H9 (cell line): ENCODE data around the gene MUS81. TPM values are rescaled to one million over a fixed set of nuclear protein-coding genes. Genes with fewer than 3 reads are reported as not detected.

ENCODE experiments used
- DNase-seq: peaks from one replicate; pipeline ENCODE4 v3.0.0-alpha.2; 2017
- H2AFZ ChIP-seq: one replicate; pipeline ENCODE4 v1.6.1; 2013; ENCODE audit warnings: mild to moderate bottlenecking, low read length, control low read depth, moderate library complexity
- H2AK5ac ChIP-seq: 2 replicates; pipeline ENCODE4 v1.6.1; 2013; ENCODE audit warnings: low read length, control low read depth, mixed read lengths; ENCODE audit not compliant: insufficient read length
- H2BK120ac ChIP-seq: one replicate; pipeline ENCODE4 v1.6.1; 2013; ENCODE audit warnings: low read depth, mild to moderate bottlenecking, low read length, control low read depth, inconsistent platforms; ENCODE audit not compliant: poor library complexity, severe bottlenecking
- H2BK12ac ChIP-seq: 2 replicates; pipeline ENCODE4 v1.6.1; 2013; ENCODE audit warnings: low read length, control low read depth, mixed read lengths, low read depth; ENCODE audit not compliant: insufficient read length
- H2BK15ac ChIP-seq: 2 replicates; pipeline ENCODE4 v1.6.1; 2013; ENCODE audit warnings: low read depth, low read length, control low read depth
- H2BK20ac ChIP-seq: one replicate; pipeline ENCODE4 v1.6.1; 2013; ENCODE audit warnings: low read depth, mild to moderate bottlenecking, low read length, control low read depth, inconsistent platforms; ENCODE audit not compliant: poor library complexity, severe bottlenecking
- H2BK5ac ChIP-seq: 2 replicates; pipeline ENCODE4 v1.6.1; 2013; ENCODE audit warnings: low read length, control low read depth, mixed read lengths; ENCODE audit not compliant: insufficient read length
- H3K14ac ChIP-seq: 2 replicates; pipeline ENCODE4 v1.6.1; 2013; ENCODE audit warnings: low read length, control low read depth; ENCODE audit not compliant: insufficient read depth
- H3K18ac ChIP-seq: 2 replicates; pipeline ENCODE4 v1.6.1; 2013; ENCODE audit warnings: low read depth, mild to moderate bottlenecking, mixed read lengths, low read length, control low read depth; ENCODE audit not compliant: insufficient read length
- H3K23ac ChIP-seq: 2 replicates; pipeline ENCODE4 v1.6.1; 2013; ENCODE audit warnings: low read length, control low read depth, mixed read lengths, low read depth; ENCODE audit not compliant: insufficient read length
- H3K23me2 ChIP-seq: 2 replicates; pipeline ENCODE4 v1.6.1; 2013; ENCODE audit warnings: low read depth, mild to moderate bottlenecking, mixed read lengths, low read length, control low read depth; ENCODE audit not compliant: insufficient read length, poor library complexity, severe bottlenecking
- H3K27ac ChIP-seq: 2 replicates; pipeline ENCODE4 v1.5.1; 2013; ENCODE audit warnings: low read length, control low read depth, mixed read lengths, low read depth; ENCODE audit not compliant: insufficient read length
- H3K27me3 ChIP-seq: 2 replicates; pipeline ENCODE4 v1.6.1; 2013; ENCODE audit warnings: low read length, control low read depth, inconsistent platforms; ENCODE audit not compliant: insufficient read depth
- H3K4ac ChIP-seq: 2 replicates; pipeline ENCODE4 v1.6.1; 2013; ENCODE audit warnings: low read depth, mild to moderate bottlenecking, control low read depth, inconsistent platforms, low read length, moderate library complexity
- H3K4me1 ChIP-seq: 2 replicates; pipeline ENCODE4 v1.6.1; 2013; ENCODE audit warnings: low read length, control low read depth, inconsistent platforms; ENCODE audit not compliant: insufficient read depth
- H3K4me2 ChIP-seq: 2 replicates; pipeline ENCODE4 v1.6.1; 2013; ENCODE audit warnings: low read length, control low read depth, mixed read lengths; ENCODE audit not compliant: insufficient read length, insufficient read depth
- H3K56ac ChIP-seq: 2 replicates; pipeline ENCODE4 v1.6.1; 2013; ENCODE audit warnings: low read depth, mild to moderate bottlenecking, mixed read lengths, low read length, control low read depth; ENCODE audit not compliant: insufficient read length
- H3K79me1 ChIP-seq: 2 replicates; pipeline ENCODE4 v1.6.1; 2013; ENCODE audit warnings: low read depth, mild to moderate bottlenecking, moderate library complexity, low read length, control low read depth, inconsistent platforms; ENCODE audit not compliant: insufficient read depth, poor library complexity, severe bottlenecking
- H3K79me2 ChIP-seq: 2 replicates; pipeline ENCODE4 v1.6.1; 2013; ENCODE audit warnings: low read length, control low read depth, inconsistent platforms; ENCODE audit not compliant: insufficient read depth
- H3K9ac ChIP-seq: 2 replicates; pipeline ENCODE4 v1.6.1; 2013; ENCODE audit warnings: low read length, control low read depth, mixed read lengths; ENCODE audit not compliant: insufficient read length; ENCODE audit errors: extremely low read depth
- H3K9me3 ChIP-seq: one replicate; pipeline ENCODE4 v1.6.1; 2013; ENCODE audit warnings: low read depth, low read length, inconsistent platforms; ENCODE audit not compliant: control insufficient read depth
- H3T11ph ChIP-seq: one replicate; pipeline ENCODE4 v1.6.1; 2013; ENCODE audit warnings: mild to moderate bottlenecking, low read length, control low read depth, inconsistent platforms
- H4K20me1 ChIP-seq: one replicate; pipeline ENCODE4 v1.6.1; 2013; ENCODE audit not compliant: control insufficient read depth, insufficient read length, insufficient read depth
- H4K5ac ChIP-seq: 2 replicates; pipeline ENCODE4 v1.6.1; 2013; ENCODE audit warnings: low read depth, mild to moderate bottlenecking, mixed read lengths, low read length, control low read depth; ENCODE audit not compliant: insufficient read length
- H4K8ac ChIP-seq: replicated peaks from 2 replicates; pipeline ENCODE4 v1.6.1; 2013; ENCODE audit warnings: low read length, control low read depth, mixed read lengths, low read depth; ENCODE audit not compliant: insufficient read length
- H4K91ac ChIP-seq: 2 replicates; pipeline ENCODE4 v1.6.1; 2013; ENCODE audit warnings: low read depth, mild to moderate bottlenecking, moderate library complexity, mixed read lengths, low read length, control low read depth; ENCODE audit not compliant: insufficient read length
- H3K27ac Mint-ChIP-seq, 3 experiments: 2 replicates in 2 of 3; 3 replicates in 1 of 3; pipeline ENCODE4 v1.8.0; 2020 to 2021; ENCODE audit warnings: mixed read lengths in 3 of 3, mild to moderate bottlenecking in 1 of 3, moderate library complexity in 1 of 3
- H3K27me3 Mint-ChIP-seq: 2 replicates; pipeline ENCODE4 v1.8.0; 2021; ENCODE audit warnings: low read depth, mild to moderate bottlenecking, moderate library complexity, mixed read lengths
- H3K36me3 Mint-ChIP-seq, 3 experiments: 2 replicates in 2 of 3; 3 replicates in 1 of 3; pipeline ENCODE4 v1.8.0; 2020 to 2021; ENCODE audit warnings: low read depth in 3 of 3, mixed read lengths in 3 of 3; ENCODE audit not compliant: insufficient read depth in 1 of 3
- H3K4me1 Mint-ChIP-seq, 2 experiments: 2 replicates each; pipeline ENCODE4 v1.8.0; 2020; ENCODE audit warnings: mixed read lengths in 2 of 2
- H3K4me3 Mint-ChIP-seq, 2 experiments: 2 replicates in 1 of 2; 3 replicates in 1 of 2; pipeline ENCODE4 v1.8.0; 2020 to 2021; ENCODE audit warnings: mild to moderate bottlenecking in 2 of 2, mixed read lengths in 2 of 2, moderate library complexity in 1 of 2
- H3K9me3 Mint-ChIP-seq, 2 experiments: 2 replicates in 1 of 2; 3 replicates in 1 of 2; pipeline ENCODE4 v1.8.0; 2020; ENCODE audit warnings: mild to moderate bottlenecking in 2 of 2, mixed read lengths in 2 of 2, moderate library complexity in 1 of 2
- CTCF ChIP-seq: fragments of 200-600 bp; sonication (generic); conservative IDR thresholded peaks from 3 replicates; pipeline ENCODE4 v1.8.0; 2021; ENCODE audit warnings: antibody characterized with exemption, mild to moderate bottlenecking
- WGBS: extraction: QIAGEN DNeasy Blood & Tissue Kit; methylation state at CpG from one replicate; pipeline ENCODE4 v1.1.7; 2013; ENCODE audit warnings: missing lambda C conversion rate, low lambda C conversion rate, mixed read lengths; ENCODE audit not compliant: insufficient read length; ENCODE audit errors: extremely low coverage; 5-methylcytosine and 5-hydroxymethylcytosine counted together
- total RNA-seq: library from RNA; stranded (reverse); gene quantifications from 2 replicates; pipeline ENCODE4 v1.2.1, GENCODE V29; 2021

The MUS81 gene
- total RNA-seq, 1 experiment from 2014 or later = 49.2 TPM

- no peak overlapping the region for H2BK20ac ChIP-seq
- no peaks in the 10 kb centered on the region for H3K4me1 ChIP-seq
- H4K20me1 ChIP-seq = peaks cover 2% of the 10 kb centered on the region
- H2BK120ac ChIP-seq = no peak overlapping the region
- no CpG with 5 or more reads among the region's 13 CpGs for WGBS
- H3K9ac ChIP-seq = peak overlapping the region; percentile 85
- H3K4ac ChIP-seq = no peak overlapping the region
- no peak for TF ChIP-seq CTCF
- H2BK15ac ChIP-seq = no peak overlapping the region
- H3K4me2 ChIP-seq = peak overlapping the region; percentile 92
- no peak overlapping the region for H4K8ac ChIP-seq
- no peak overlapping the region for H2AFZ ChIP-seq
- peaks cover 0 to 3% of the 10 kb centered on the region in 2 experiments; a peak in 1 of 5 replicates for H3K9me3 Mint-ChIP-seq
- H4K91ac ChIP-seq = no peak overlapping the region
- no peak overlapping the region for H2AK5ac ChIP-seq
- no peaks in the 10 kb centered on the region for H3K9me3 ChIP-seq
- H3K56ac ChIP-seq = no peak overlapping the region
- H3K27me3 Mint-ChIP-seq = no peaks in the 10 kb centered on the region
- H3K23ac ChIP-seq = no peak overlapping the region
- H3K27me3 ChIP-seq = no peaks in the 10 kb centered on the region
- peak overlapping the region; percentile 78 to 93 for H3K4me3 Mint-ChIP-seq
- no peak overlapping the region for H3K27ac Mint-ChIP-seq
- peaks cover 3% of the 10 kb centered on the region; the same call in 1 of the 2 replicates for H3K79me2 ChIP-seq
- H3K4me1 Mint-ChIP-seq = peaks cover 20% of the 10 kb centered on the region in 2 experiments
- no peaks in the 10 kb centered on the region for H3K79me1 ChIP-seq
- peaks cover 26 to 41% (median 40%) of the 10 kb centered on the region in 3 experiments for H3K36me3 Mint-ChIP-seq
- H3T11ph ChIP-seq = no peak overlapping the region
- no peak overlapping the region for H2BK5ac ChIP-seq
- no peak overlapping the region for H3K18ac ChIP-seq
- DNase-seq = peak; percentile 23
- no peak overlapping the region for H3K14ac ChIP-seq
- H3K23me2 ChIP-seq = peaks cover 22% of the 10 kb centered on the region
- no peak overlapping the region for H2BK12ac ChIP-seq
- H4K5ac ChIP-seq = no peak overlapping the region
- no peak overlapping the region for H3K27ac ChIP-seq
Measured at GRCh38 chr11:65861533-65862183, 1.4 kb downstream of the MUS81 start.
